HG03558 (cell line): ENCODE data around the gene RHBDF1.
"Not testable (repeated sequence)": the region's sequence is repeated elsewhere in the genome, so short reads cannot be mapped to it uniquely, and the experiment has no call there.

Experiments
- ATAC-seq: cut with Tn5 transposase; IDR thresholded peaks from one replicate; pipeline ENCODE4 v1.9.1; 2021; ENCODE audit warnings: moderate number of reproducible peaks; ENCODE audit not compliant: unreplicated experiment; ENCODE audit errors: extremely low read depth

The RHBDF1 gene

DNA sequence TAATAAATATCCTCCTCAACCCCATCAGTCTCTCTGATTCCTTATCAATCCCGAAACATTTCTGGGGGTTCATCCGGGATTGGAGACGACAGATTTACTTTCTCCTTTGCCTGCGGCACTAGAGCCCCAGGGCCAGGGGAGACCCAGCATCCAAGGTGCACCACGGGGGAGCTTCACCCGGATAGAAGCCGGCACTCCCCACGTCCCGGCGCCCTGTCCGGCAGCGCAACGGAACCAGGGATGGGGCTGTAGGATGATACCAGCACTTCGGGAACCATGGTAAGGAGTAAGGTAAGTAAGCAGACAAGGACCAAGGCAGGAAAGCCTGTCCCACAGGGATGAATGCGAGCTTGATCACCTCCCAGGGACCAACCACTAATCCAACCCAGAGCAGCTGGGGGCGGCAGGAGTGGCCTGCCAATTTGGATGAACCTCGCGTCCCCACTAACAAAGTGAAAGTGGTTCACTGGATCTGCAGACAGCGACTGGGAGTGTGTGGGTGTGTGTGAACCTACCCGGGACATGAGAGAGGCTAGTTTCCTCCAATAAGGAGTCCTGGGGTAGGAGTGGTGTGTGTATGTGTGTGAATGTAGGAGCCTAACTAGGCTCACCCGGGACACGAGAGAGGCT is 30.9 kb downstream of the RHBDF1 start:
- no peak for ATAC-seq

DNA sequence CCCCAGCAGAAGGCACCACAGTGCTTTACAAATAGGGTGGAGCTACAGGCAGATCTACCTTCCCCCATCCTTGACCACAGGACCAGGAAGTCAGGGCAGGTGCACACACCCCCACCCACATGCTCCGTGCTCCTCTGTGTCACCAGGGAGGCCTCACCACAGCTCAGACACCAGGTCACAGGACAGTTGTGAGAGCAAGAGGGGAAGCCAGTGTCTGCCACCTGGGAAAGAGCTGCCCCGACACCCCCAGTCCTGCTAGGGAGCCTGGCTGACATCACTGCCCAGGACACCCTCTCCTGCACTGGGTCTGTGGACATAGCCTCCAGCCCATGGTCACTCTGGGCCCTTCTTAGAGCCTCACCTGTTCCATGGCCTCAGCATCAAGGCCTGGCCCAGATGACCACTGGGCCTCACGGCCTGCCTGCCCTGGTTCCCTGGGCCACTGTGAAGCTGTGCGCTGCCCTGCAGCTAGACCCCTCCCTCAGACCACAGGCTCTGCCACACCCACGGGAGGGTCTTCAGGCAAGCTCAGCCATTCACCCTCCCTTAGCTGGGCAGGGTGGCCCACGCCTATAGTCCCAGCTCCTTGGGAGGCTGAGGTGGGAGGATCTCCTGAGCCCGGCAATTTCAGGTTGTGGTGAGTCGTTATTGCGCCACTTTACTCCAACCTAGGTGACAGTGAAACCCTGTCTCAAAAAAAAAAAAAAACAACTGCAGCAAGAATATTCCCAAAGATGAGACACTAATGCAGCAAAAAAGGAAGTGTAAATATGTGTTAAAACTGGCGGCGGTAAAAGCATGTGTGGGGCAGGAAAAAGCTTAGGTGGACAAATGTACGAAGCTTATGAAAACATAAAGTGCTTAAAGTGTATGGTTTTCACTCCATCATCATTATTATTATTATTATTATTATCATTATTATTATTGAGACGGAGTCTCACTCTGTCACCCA is 33.2 kb downstream of the RHBDF1 start:
- ATAC-seq: no peak

DNA sequence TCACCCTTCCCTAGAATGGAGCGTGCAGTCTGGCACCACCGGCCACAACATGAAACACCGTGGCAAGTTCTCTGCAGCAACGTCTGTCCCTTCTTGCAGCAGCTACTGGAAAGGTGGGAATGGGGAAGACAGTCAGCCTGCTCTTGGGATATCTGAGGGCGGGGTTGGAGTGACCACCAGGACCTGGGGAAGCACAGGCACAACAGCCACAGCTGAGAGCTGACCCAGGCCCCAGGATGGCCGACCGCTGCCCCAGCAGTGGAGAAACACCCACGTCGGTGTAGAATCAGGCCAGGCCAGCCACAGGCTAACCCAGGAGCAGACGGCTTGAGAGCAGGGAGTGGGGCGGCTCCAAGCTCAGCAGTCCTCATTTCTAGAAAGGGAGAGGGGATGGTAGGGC is 34.2 kb downstream of the RHBDF1 start:
- not testable (repeated sequence) for ATAC-seq

DNA sequence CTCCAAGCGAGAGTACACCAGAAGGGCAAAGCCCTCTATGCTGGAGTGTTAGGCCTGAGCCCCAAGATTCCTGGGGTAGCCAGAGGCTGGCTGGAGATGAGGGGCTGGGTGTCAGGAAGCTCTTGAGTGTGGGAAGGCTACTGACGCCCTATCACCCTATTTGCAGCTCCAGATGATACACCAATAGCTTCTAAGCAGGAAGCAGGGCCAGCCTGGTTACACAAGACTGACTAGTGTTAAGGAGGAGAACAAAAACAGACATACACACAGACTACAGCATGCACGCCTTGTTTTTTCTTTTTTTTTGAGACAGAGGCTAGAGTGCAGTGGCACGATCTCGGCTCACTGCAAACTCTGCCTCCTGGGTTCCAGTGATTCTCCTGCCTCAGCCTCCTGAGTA is 34.9 kb downstream of the RHBDF1 start:
- ATAC-seq: no peak

DNA sequence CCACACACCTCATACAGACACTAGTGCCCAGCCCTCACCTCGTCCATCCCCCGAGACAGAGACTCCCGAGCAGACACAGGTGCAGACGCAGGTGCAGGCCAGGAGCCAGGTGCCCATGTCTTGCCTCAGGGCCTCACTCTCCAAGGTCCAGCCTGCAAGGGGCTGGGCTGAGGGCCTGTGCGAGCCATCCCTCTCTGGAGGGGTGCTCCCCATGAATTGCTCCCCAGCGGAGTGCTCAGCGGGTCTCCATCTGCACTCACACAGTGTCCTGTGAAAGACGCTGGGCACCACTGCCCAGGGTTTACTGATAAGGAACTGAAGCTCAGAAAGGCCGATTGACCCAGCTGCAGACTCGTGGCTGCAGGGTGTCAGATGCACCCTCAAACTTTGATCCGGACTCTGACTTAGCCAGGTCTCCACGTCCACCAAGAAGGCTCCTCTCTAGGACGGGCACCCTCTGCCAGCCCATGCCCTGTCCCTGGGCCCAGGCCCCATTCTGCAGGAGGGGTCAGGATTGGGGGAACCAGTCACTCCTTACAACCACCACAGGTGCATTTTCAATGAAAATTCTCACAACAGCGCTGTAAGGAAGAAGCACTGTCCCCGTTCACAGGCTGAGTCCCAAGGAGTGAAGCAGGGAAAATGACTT is 36.0 kb downstream of the RHBDF1 start:
- ATAC-seq: no peak

DNA sequence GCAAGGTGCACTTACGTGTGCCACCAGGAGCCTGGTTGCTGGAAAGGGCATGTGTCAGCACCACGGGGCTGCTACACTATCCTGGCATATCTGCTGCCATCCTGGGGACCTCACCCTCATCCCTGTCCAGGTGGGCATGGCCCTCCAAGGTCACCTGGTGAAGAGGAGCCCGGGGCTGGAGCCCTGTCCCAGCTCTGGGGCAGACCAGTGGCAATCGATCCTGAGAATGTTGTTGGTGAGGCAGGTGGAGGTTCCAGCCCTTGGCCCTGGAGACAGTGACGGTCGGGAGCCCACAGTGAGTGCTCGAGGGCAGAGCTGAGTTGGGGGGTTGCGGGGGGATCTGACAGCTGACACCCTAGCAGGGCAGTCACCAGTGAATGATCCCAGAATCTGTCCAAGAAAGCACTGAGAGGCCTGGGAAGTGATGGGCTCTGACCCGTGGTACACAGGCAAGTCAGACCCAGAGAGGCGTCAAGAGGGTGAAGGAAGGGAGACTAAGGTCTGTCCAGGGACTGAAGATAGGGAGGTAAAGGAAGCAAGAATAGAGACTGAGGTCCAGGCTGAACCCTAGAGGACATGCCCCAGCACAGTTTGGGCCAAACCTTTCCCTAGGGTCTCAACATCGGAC is 36.6 kb downstream of the RHBDF1 start:
- no peak for ATAC-seq

DNA sequence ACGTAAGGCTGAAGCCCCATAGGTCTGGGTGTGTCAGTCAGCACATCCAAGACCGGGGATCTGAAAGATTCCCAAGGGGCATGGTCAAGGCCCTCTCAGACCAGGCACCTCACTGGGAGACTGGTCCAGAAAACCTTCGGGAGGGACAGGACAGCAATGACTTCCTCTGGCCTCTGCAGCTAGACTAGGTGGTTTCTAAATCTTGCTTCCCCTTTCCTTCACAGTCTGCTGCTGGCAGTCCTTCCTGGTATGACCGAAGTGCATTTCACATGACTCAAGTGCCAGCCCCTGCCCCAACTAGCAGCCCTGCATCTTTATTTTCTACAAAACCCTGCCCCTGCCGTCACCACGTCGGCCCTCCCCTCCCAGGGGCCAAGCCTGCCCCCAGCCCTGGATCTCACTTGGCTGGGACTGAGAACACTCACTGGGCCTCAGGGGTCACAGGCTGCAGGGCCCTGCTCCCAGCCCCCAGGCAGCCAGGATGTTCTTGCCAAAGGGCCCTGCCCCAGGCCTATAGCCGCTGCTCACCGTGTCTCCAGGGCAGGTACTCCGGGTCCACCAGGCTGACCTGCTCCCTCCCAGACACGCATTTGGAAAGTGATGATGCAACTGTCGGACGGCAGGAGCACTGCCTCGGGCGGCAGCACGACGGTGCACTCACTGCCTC is 37.3 kb downstream of the RHBDF1 start:
- ATAC-seq: no peak

DNA sequence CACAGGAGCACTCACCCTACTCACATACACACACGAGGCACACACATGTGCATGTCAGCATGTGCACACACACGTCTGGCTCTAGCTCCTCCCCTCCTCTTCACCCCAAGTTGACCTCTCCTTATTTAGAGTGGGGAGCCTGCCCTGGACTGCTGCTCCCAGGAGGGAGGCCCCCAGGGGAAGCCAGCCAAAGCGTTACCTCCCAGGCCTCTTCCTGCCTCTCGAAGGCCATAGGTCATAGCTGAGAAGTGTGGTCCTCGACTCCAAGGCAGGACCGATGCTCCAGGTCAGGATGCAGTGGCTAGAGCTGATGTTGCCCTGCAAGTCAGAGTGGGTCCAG is 37.8 kb downstream of the RHBDF1 start:
- no peak for ATAC-seq

DNA sequence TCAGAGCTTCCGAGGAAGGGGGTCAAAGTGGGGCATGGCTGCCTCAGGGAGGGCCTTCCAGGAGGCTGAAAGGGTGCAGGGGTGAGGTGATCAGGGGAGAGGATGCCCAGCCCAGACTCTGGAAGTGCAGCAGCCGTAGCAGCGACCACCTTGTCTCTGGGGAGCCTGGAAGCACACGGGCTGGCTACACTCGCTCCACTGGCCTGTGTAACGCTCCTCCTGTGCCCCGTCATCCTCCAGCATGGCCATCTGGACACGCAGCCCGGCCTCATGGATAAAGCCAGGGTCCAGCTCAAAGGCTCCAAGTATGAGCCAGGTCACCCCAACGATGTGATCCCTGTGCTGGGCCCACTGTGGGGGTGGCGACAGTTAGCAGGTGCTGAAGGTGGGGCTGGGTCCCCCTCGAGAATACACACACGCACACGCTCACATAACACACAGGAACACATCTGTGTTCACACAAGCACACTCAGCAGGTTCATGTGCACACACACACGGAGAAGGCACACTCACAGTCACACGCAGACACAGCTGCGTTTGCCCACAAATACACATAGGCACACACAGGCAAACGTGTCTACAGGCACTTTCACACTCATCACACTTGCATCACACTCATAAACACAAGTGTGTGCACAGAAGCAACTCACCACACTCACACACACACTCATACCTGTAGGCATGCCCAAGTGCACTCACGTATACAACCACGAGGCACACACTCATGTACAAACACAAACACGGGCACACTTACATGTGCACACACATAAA is 38.4 kb downstream of the RHBDF1 start:
- no peak for ATAC-seq

DNA sequence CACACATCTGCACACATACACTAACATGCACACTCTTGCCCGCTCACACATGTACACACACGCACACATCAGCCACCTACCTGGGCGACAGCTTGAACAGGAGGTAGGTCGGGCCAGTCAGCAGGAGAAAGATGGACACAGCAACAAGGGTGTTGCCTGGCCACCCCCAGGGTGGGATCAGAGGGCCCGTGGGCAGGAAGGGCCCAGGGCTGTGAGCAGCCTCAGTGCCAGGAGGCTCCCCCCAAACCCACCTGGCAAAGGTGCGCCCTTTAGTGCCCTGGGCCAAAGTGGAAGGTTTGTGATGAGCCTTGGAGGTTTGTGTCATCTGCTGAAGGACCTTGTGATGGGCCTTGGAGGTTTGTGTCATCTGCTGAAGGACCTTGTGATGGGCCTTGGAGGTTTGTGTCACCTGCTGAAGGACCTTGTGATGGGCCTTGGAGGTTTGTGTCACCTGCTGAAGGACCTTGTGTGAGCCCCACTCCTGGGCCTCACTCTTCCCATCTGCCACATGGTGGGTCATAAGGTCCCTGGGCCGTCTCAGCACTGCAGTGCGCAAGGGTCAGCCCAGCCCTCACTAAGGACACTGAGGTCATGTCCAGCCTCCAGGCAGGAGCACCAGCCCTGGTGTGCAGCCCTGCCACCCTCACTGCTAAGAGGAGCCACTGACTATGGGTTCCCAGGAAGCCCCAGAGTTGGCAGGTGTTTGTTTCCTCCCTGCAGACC is 39.1 kb downstream of the RHBDF1 start:
- ATAC-seq: not testable (repeated sequence)

DNA sequence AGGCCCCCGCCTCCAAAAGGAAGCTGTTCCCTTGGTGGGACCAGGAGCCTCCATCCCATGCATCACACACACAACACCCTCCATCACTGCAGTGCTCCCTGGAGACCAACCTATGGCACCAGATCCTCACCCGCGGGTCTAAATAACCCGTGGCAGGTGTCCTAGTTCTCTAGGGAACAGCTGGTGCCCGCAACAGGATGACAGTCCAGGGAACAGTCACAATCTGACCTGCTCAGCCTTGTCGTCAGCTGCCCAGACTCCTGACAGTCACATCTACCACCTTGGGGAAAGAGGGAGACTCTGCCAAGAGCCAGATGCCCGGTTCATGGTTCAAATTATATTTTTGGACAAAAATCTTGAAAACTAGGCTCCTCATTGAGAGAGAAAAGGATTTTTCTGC is 41.8 kb downstream of the RHBDF1 start:
- not testable (repeated sequence) for ATAC-seq

DNA sequence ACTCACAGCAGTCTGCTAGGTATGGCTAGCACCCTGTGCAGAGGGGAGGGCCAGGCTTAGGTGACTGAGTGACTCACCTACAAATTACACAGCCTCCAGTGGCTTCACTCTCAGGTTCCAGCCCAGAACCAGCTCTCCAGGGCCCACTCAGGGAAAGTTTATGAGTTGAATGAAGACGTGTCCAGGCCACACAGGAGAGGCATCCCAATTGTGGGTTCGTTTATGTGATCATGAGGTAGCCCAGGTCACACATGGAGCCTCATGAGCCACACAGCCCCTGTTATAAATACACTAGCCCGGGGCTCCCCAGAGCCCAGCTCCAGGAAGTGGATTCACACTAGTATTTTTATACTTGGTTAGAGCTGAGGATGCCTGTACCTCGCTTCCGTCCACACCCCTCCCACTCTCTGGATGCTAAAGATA is 46.5 kb downstream of the RHBDF1 start:
- ATAC-seq: not testable (repeated sequence)

DNA sequence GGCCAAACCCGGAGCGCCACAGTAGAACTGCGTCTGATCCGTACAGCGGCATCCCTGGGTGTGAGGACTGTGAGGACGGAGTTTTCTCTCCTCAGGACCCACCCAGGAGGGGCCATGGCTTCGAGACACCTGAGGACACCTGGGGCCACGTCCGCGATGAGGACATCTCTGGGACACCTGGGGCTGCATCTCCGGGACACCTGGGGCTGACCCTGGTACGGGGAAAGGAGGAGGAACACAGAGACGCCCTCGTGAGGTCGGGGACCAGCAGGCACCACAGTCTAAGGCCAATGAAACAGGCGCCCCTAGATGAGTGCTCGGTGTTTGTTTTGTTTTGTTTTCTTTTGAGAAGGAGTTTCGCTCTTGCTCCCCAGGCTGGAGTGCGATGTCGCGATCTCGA is 48.3 kb downstream of the RHBDF1 start:
- not testable (repeated sequence) for ATAC-seq

DNA sequence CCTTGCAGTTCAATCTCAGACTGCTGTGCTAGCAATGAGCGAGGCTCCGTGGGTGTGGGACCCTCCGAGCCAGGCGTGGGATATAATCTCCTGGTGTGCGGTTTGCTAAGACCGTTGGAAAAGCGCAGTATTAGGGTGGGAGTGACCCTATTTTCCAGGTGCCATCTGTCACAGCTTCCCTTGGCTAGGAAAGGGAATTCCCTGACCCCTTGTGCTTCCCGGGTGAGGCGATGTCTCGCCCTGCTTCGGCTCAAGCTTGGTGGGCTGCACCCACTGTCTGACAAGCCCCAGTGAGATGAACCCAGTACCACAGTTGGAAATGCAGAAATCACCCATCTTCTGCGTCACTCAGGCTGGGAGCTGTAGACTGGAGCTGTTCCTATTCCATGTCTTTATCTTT is 51.5 kb downstream of the RHBDF1 start:
- not testable (repeated sequence) for ATAC-seq

DNA sequence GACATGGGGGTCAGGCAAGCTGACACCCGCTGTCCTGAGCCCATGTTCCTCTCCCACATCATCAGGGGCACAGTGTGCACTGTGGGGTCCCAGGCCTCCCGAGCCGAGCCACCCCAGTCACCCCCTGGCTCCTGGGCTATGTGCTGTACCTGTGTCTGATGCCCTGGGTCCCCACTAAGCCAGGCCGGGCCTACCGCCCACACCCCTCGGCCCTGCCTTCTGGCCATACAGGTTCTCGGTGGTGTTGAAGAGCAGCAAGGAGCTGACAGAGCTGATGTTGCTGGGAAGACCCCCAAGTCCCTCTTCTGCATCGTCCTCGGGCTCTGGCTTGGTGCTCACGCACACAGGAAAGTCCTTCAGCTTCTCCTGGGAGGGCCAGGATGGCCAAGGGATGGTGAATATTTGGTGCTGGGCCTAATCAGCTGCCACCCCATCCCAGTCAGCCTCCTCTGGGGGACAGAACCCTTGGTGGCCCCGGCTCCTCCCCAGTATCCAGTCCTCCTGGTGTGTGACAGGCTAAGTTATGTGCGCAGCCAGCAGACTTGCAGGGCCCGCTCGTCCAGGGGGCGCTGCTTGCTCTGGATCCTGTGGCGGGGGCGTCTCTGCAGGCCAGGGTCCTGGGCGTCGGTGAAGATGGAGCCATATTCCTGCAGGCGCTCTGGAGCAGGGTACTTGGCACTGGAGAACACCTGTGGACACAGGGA is 55.2 kb downstream of the RHBDF1 start:
- ATAC-seq: not testable (repeated sequence)

DNA sequence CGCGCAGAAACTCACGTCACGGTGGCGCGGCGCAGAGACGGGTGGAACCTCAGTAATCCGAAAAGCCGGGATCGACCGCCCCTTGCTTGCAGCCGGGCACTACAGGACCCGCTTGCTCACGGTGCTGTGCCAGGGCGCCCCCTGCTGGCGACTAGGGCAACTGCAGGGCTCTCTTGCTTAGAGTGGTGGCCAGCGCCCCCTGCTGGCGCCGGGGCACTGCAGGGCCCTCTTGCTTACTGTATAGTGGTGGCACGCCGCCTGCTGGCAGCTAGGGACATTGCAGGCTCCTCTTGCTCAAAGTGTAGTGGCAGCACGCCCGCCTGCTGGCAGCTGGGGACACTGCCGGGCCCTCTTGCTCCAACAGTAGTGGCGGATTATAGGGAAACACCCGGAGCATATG is 61.7 kb downstream of the RHBDF1 start:
- ATAC-seq: not testable (repeated sequence)

DNA sequence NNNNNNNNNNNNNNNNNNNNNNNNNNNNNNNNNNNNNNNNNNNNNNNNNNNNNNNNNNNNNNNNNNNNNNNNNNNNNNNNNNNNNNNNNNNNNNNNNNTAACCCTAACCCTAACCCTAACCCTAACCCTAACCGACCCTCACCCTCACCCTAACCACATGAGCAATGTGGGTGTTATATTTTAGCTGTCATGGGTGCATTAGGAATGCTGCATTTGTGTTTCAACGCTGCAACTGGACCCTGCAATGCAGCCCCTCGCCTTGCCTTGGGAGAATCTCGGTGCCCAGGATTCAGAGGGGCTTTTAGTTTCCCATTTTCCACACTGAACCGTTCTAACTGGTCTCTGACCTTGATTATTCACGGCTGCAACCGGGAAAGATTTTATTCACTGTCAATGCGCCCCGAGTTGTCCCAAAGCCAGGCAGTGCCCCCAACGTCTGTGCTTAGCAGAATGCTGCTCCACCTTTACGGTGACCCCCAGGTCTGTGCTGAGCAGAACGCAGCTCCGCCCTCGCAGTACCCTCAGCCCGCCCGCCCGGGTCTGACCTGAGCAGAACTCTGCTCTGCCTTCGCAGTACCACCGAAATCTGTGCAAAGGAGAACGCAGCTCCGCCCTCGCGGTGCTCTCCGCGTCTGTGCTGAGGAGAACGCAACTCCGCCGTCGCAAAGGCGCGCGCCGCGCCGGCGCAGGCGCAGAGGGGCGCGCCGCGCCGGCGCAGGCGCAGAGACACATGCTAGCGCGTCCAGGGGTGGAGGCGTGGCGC is 62.3 kb downstream of the RHBDF1 start:
- no peak for ATAC-seq
